Left ventricle myocardium inferior (tissue), 1 donor: ENCODE data around the gene CHRNB1. TPM values are rescaled to one million over a fixed set of nuclear protein-coding genes. Genes with fewer than 3 reads are reported as not detected.
A peak's percentile ranks its signal among the peaks of the same experiment; 100 is the strongest.

ENCODE experiments used
- DNase-seq: peaks from one replicate; pipeline ENCODE4 v3.0.0-alpha.2; 2020
- H3K27ac ChIP-seq: fragments of 200-600 bp; replicated peaks from 2 replicates; pipeline ENCODE4 v1.8.0; 2021
- H3K27me3 ChIP-seq: fragments of 200-600 bp; 2 replicates; pipeline ENCODE4 v1.8.0; 2021; ENCODE audit warnings: low read depth
- H3K36me3 ChIP-seq: fragments of 200-600 bp; 2 replicates; pipeline ENCODE4 v1.8.0; 2021
- H3K4me1 ChIP-seq: fragments of 200-600 bp; 2 replicates; pipeline ENCODE4 v1.8.0; 2021
- H3K4me3 ChIP-seq: fragments of 200-600 bp; 2 replicates; pipeline ENCODE4 v1.8.0; 2021; ENCODE audit warnings: mild to moderate bottlenecking, moderate library complexity
- H3K9me3 ChIP-seq: fragments of 200-600 bp; replicated peaks from 2 replicates; pipeline ENCODE4 v1.8.0; 2021
- intact Hi-C: fragments of 100-400 bp; cut with micrococcal nuclease; formaldehyde crosslinking; loops from one replicate; pipeline ENCODE4 v1.11.0; 2022
- total RNA-seq: library from RNA; stranded (reverse); fragmentation: NEBNext Ultra II Directional; extraction: Animal tissue kit (Norgen Biotek cat#: 25700); gene quantifications from one replicate; pipeline ENCODE4 v1.2.1, GENCODE V29; 2021
- TF ChIP-seq, protein P1 (sequence below): fragments of 200-600 bp; IDR thresholded peaks from 2 replicates; pipeline ENCODE4 v1.8.0; 2021; ENCODE audit warnings: antibody characterized with exemption, mild to moderate bottlenecking, borderline replicate concordance
- donor health status: DM: no; HTN: yes; CAD: no; lungs with severe emphysema.

The CHRNB1 gene
- total RNA-seq, 1 donor from 2014 or later = 8.7 TPM

DNA sequence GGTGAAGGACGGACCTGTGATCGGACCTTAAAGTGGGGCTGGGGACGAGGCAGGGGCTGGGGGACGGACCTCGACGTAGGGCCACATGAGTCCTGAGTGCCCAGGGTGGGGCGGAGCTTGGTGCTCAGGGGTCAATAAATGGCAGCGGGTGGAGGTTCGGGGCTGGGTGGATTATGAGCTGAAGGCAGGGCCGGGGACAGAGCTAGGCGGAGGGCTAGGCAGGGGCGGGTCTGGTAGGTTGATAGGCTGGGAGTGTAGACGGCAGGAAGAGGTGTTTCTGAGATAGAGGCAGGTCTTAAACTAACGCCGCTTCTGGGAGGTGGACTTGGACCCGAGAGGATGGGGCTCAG is 733 bp downstream of the CHRNB1 start:
- Histone ChIP-seq H3K27me3 (peaks cover 39% of the 10 kb centered on the region), H3K27ac (peak overlapping the region; percentile 74), H3K36me3 (no peaks in the 10 kb centered on the region), H3K4me1 (peaks cover 30% of the 10 kb centered on the region), H3K4me3 (peak overlapping the region; percentile 70), H3K9me3 (no peaks in the 10 kb centered on the region)
- intact Hi-C loops = no loop called here
- TF ChIP-seq, protein P1, sequence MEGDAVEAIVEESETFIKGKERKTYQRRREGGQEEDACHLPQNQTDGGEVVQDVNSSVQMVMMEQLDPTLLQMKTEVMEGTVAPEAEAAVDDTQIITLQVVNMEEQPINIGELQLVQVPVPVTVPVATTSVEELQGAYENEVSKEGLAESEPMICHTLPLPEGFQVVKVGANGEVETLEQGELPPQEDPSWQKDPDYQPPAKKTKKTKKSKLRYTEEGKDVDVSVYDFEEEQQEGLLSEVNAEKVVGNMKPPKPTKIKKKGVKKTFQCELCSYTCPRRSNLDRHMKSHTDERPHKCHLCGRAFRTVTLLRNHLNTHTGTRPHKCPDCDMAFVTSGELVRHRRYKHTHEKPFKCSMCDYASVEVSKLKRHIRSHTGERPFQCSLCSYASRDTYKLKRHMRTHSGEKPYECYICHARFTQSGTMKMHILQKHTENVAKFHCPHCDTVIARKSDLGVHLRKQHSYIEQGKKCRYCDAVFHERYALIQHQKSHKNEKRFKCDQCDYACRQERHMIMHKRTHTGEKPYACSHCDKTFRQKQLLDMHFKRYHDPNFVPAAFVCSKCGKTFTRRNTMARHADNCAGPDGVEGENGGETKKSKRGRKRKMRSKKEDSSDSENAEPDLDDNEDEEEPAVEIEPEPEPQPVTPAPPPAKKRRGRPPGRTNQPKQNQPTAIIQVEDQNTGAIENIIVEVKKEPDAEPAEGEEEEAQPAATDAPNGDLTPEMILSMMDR = no peak
- no peak for DNase-seq

DNA sequence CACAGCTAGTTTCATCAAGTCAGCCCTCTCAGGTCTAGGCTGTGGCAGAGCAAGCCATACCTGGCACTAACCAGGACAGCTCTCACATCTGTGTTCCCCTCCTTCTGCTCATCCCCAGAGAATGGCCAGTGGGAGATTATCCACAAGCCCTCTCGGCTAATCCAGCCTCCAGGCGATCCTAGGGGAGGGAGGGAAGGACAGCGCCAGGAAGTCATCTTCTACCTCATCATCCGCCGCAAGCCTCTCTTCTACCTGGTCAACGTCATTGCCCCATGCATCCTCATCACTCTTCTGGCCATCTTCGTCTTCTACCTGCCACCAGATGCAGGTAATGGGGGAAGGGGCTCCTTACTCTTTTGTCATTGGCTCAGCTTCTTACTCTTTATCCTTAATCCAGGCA is 3.6 kb downstream of the CHRNB1 start:
- Histone ChIP-seq H3K36me3 (no peaks in the 10 kb centered on the region), H3K4me1 (peaks cover 24% of the 10 kb centered on the region), H3K27me3 (peaks cover 35% of the 10 kb centered on the region), H3K9me3 (no peaks in the 10 kb centered on the region), H3K27ac (no peak overlapping the region), H3K4me3 (no peak overlapping the region)
- TF ChIP-seq, protein P1 = no peak
- DNase-seq = no peak
- intact Hi-C loops = no loop called here

DNA sequence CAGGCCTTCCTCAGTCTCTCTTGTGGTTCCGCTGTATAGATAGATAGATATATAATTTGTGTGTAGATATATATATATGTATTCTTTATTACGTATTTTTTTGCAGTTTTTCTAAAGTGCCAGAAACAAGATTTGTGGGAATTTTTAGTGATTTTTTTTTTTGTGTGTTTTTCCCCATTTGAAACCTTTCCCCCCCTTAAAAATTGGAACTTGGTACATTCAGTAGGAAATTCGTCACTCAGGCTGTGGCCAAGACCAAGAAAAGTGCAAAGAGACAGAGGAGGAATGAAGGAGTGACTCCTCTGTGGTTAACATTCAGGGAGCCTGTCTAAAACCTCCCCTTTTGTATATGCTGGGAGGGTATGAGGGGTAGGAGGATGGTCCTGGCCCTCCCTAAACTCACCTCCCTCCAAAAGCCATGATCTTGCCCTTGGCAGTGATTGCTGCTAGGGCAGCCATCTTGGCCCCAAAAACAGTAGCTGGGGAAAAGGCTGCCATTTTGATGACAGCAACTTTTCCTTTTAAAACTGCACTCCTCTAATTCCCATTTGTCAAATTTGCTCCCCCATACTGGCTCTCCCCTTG is 15.2 kb downstream of the CHRNB1 start:
- H3K4me1 ChIP-seq = peaks cover 19% of the 10 kb centered on the region
- intact Hi-C loops = no loop called here
- no peaks in the 10 kb centered on the region for H3K27me3 ChIP-seq
- H3K36me3 ChIP-seq = peaks cover 29% of the 10 kb centered on the region
- TF ChIP-seq, protein P1 = no peak
- no peak for DNase-seq
- no peak overlapping the region for H3K4me3 ChIP-seq
- peak overlapping the region; percentile 27 for H3K27ac ChIP-seq
- H3K9me3 ChIP-seq = no peaks in the 10 kb centered on the region

DNA sequence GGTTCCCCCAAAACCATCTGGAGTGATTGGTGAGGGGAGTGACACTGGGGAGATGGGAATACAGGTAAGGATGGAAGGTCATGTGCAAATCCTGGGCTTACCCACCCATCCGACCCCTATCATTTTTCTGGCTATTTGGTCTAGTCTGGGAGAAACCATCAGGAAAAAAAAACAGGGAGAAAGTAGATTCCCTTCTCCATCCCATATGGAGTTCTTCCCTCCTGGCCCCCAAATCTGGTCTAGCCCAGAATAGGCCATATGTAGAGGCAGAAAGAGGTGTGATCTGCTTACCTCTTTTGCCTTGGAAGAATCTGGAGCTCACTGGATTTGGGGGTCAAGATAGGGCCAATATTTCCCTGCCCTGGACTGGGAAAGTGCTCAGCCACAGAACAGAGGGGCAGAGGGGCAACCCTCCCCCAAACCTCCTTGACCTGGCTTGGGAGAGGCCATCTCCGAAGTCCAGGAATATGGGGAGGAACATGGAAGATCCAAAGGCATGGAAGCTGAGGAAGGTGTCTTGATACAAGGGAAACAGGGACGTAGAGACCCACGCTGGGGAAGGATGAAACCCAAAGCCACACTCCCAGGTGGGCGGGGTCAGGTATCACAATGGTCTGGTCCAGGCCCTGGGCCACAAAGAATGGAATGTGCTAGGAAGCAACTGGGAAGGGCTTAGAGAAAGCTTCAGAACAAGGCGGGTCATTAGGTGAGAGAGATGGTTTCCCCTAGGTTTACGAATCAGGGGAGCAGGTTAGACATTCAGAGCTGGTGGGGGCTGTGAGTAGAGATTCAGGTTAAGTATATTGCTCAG is 16.2 kb downstream of the CHRNB1 start:
- Histone ChIP-seq H3K9me3 (no peaks in the 10 kb centered on the region), H3K4me3 (no peak overlapping the region), H3K36me3 (peaks cover 39% of the 10 kb centered on the region), H3K4me1 (peaks cover 17% of the 10 kb centered on the region), H3K27ac (no peak overlapping the region), H3K27me3 (no peaks in the 10 kb centered on the region)
- TF ChIP-seq, protein P1 = no peak
- intact Hi-C loops = no loop called here
- DNase-seq = no peak

DNA sequence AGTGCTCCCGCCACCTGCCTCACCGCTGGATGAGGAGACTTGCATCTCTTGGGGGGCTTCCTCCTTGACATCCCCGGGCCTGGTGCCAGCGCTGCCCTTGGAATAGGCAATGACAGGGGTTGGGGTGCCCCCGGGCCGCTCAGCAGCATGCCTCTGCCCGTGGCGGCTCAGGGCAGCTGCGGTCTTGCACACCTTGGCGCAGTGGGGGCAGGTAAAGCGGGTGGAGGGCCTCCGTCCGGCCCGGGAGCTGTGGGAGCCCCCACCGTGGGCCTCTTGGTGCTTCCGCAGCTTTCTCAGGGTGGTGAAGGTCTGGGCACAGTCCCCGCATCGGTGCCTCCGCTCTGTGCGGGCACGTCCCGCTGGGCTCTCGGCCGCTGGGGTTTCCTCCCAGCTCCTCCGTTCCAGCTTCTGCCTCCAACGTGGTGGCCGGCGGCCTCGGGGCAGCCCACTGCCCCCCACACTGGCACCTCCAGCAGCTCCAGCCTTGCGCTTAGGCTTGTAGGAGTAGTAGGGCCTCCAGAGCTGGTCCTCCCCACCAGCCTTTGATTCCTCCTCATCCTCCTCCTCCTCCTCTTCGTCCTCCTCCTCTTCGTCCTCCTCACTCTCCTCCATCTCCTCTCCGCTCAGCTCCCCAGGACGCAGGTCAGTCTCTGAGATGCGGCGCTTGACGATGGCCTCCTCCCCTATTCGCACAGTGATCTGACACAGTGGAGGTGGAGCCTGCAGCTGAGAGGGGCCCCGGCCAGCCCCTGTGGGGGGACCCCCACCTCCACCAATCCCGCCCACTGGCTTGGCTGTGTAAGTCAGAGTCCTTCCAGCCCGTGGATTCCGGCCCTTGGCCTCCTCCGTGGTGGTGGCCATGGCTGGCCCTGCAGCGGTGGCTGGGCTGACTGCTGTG is 17.9 kb downstream of the CHRNB1 start:
- Histone ChIP-seq H3K27ac (no peak overlapping the region), H3K36me3 (peaks cover 43% of the 10 kb centered on the region), H3K4me1 (peaks cover 25% of the 10 kb centered on the region)

More for the DNA sequence above, 17.9 kb downstream of the CHRNB1 start:
- H3K4me3 ChIP-seq = no peak overlapping the region
- H3K27me3 ChIP-seq = no peaks in the 10 kb centered on the region
- intact Hi-C loops = no loop called here
- TF ChIP-seq, protein P1 = no peak
- DNase-seq = no peak
- H3K9me3 ChIP-seq = no peaks in the 10 kb centered on the region
